ENCODE results near the gene LHX4. TPM values are rescaled to one million over a fixed set of nuclear protein-coding genes. Genes with fewer than 3 reads are reported as not detected.

Gene LHX4
- total RNA-seq, 1 donor from 2014 or later, result 0.96 TPM

- Mint-ChIP-seq H3K4me3 (no peak overlapping the region), H3K27ac (ENCODE audit: unreplicated experiment) (no peak overlapping the region), H3K36me3 (ENCODE audit: low read depth) (peaks cover 14% of the 10 kb centered on the region), H3K27me3 (ENCODE audit: low read depth) (no peaks in the 10 kb centered on the region), H3K9me3 (peaks cover 5% of the 10 kb centered on the region), H3K4me1 (no peaks in the 10 kb centered on the region)
- no peak for DNase-seq (ENCODE audit: low read depth, low spot score)
- no peak for TF ChIP-seq CTCF (conservative IDR thresholded peaks at IDR 0.05)
Observed at GRCh38 chr1:180295999-180296398, 65.9 kb downstream of the LHX4 start.

- TF ChIP-seq CTCF (conservative IDR thresholded peaks at IDR 0.05), result no peak
- Mint-ChIP-seq H3K36me3 (ENCODE audit: low read depth) (peaks cover 10% of the 10 kb centered on the region), H3K9me3 (no peaks in the 10 kb centered on the region), H3K4me1 (no peaks in the 10 kb centered on the region), H3K4me3 (no peak overlapping the region), H3K27ac (ENCODE audit: unreplicated experiment) (no peak overlapping the region), H3K27me3 (ENCODE audit: low read depth) (no peaks in the 10 kb centered on the region)
- DNase-seq (ENCODE audit: low read depth, low spot score), result no peak
Observed at GRCh38 chr1:180299479-180300221, 69.6 kb downstream of the LHX4 start.

- peaks cover 8% of the 10 kb centered on the region for H3K36me3 Mint-ChIP-seq (ENCODE audit: low read depth)
- H3K9me3 Mint-ChIP-seq, result peaks cover under 1% of the 10 kb centered on the region
- DNase-seq (ENCODE audit: low read depth, low spot score), result no peak
- H3K4me1 Mint-ChIP-seq, result no peaks in the 10 kb centered on the region
- TF ChIP-seq CTCF (conservative IDR thresholded peaks at IDR 0.05), result no peak
- no peak overlapping the region for H3K4me3 Mint-ChIP-seq
- no peak overlapping the region for H3K27ac Mint-ChIP-seq (ENCODE audit: unreplicated experiment)
- H3K27me3 Mint-ChIP-seq (ENCODE audit: low read depth), result no peaks in the 10 kb centered on the region
Observed at GRCh38 chr1:180301135-180301742, 71.2 kb downstream of the LHX4 start.

GRCh38 chr1:180309338-180309737 lies 79.3 kb downstream of the LHX4 start:
- no peak for TF ChIP-seq CTCF (conservative IDR thresholded peaks at IDR 0.05)
- Mint-ChIP-seq H3K4me3 (no peak overlapping the region), H3K27me3 (ENCODE audit: low read depth) (no peaks in the 10 kb centered on the region), H3K4me1 (no peaks in the 10 kb centered on the region), H3K36me3 (ENCODE audit: low read depth) (peaks cover 10% of the 10 kb centered on the region), H3K9me3 (peaks cover 9% of the 10 kb centered on the region), H3K27ac (ENCODE audit: unreplicated experiment) (peak overlapping the region; percentile 39)
- no peak for DNase-seq (ENCODE audit: low read depth, low spot score)

- no peak overlapping the region for H3K4me3 Mint-ChIP-seq
- DNase-seq (ENCODE audit: low read depth, low spot score), result no peak
- peaks cover 9% of the 10 kb centered on the region for H3K9me3 Mint-ChIP-seq
- H3K4me1 Mint-ChIP-seq, result no peaks in the 10 kb centered on the region
- H3K27me3 Mint-ChIP-seq (ENCODE audit: low read depth), result no peaks in the 10 kb centered on the region
- no peak overlapping the region for H3K27ac Mint-ChIP-seq (ENCODE audit: unreplicated experiment)
- no peak for TF ChIP-seq CTCF (conservative IDR thresholded peaks at IDR 0.05)
- H3K36me3 Mint-ChIP-seq (ENCODE audit: low read depth), result peaks cover 10% of the 10 kb centered on the region
Observed at GRCh38 chr1:180310095-180310494, 80.0 kb downstream of the LHX4 start.
